NCI-H1436 (cell line): ENCODE measurements around the gene NCKAP5.
"Not testable (repeated sequence)": the region's sequence is repeated elsewhere in the genome, so short reads cannot be mapped to it uniquely, and the experiment has no call there.

ENCODE experiments used
- DNase-seq: peaks from one replicate; lab custom pipeline; 2025; lab: John Stamatoyannopoulos, UW

Gene NCKAP5

GRCh38 chr2:133497270-133497893 is 70.9 kb downstream of the NCKAP5 start:
- DNase-seq, result no peak

GRCh38 chr2:133496501-133497269 is 71.6 kb downstream of the NCKAP5 start:
- no peak for DNase-seq

- DNase-seq, result no peak
Observed at GRCh38 chr2:133495226-133495625, 73.0 kb downstream of the NCKAP5 start.

GRCh38 chr2:133492719-133493380 is 75.4 kb downstream of the NCKAP5 start:
- no peak for DNase-seq

- no peak for DNase-seq
Observed at GRCh38 chr2:133490411-133490980, 77.8 kb downstream of the NCKAP5 start.

- no peak for DNase-seq
Observed at GRCh38 chr2:133489641-133490410, 78.4 kb downstream of the NCKAP5 start.

GRCh38 chr2:133489146-133489545 is 79.1 kb downstream of the NCKAP5 start:
- no peak for DNase-seq

GRCh38 chr2:133486771-133487191 is 81.5 kb downstream of the NCKAP5 start:
- DNase-seq, result no peak

GRCh38 chr2:133485868-133486267 is 82.4 kb downstream of the NCKAP5 start:
- DNase-seq, result no peak

- no peak for DNase-seq
Observed at GRCh38 chr2:133484784-133485183, 83.5 kb downstream of the NCKAP5 start.

GRCh38 chr2:133484106-133484505 is 84.2 kb downstream of the NCKAP5 start:
- no peak for DNase-seq

GRCh38 chr2:133483181-133483580 is 85.1 kb downstream of the NCKAP5 start:
- no peak for DNase-seq

- DNase-seq, result no peak
Observed at GRCh38 chr2:133480707-133481429, 87.4 kb downstream of the NCKAP5 start.

- no peak for DNase-seq
Observed at GRCh38 chr2:133477616-133477990, 90.7 kb downstream of the NCKAP5 start.

GRCh38 chr2:133476931-133477615 is 91.2 kb downstream of the NCKAP5 start:
- no peak for DNase-seq

- DNase-seq, result no peak
Observed at GRCh38 chr2:133476286-133476685, 92.0 kb downstream of the NCKAP5 start.

GRCh38 chr2:133475610-133476009 is 92.7 kb downstream of the NCKAP5 start:
- no peak for DNase-seq

GRCh38 chr2:133470446-133470845 is 97.8 kb downstream of the NCKAP5 start:
- DNase-seq, result not testable (repeated sequence)

GRCh38 chr2:133462811-133463210 is 105.5 kb downstream of the NCKAP5 start:
- DNase-seq, result no peak

GRCh38 chr2:133461484-133461883 is 106.8 kb downstream of the NCKAP5 start:
- DNase-seq, result no peak

GRCh38 chr2:133459590-133459989 is 108.7 kb downstream of the NCKAP5 start:
- no peak for DNase-seq
